ENCODE results near the gene PRF1. TPM values are rescaled to one million over a fixed set of nuclear protein-coding genes. Genes with fewer than 3 reads are reported as not detected.

Gene PRF1
- total and polyA plus RNA-seq, 2 of the 13 experiments (the other 11 are each of a cell fraction or from before 2014, with no cell fraction given): 1.00 to 1.4 TPM

DNA sequence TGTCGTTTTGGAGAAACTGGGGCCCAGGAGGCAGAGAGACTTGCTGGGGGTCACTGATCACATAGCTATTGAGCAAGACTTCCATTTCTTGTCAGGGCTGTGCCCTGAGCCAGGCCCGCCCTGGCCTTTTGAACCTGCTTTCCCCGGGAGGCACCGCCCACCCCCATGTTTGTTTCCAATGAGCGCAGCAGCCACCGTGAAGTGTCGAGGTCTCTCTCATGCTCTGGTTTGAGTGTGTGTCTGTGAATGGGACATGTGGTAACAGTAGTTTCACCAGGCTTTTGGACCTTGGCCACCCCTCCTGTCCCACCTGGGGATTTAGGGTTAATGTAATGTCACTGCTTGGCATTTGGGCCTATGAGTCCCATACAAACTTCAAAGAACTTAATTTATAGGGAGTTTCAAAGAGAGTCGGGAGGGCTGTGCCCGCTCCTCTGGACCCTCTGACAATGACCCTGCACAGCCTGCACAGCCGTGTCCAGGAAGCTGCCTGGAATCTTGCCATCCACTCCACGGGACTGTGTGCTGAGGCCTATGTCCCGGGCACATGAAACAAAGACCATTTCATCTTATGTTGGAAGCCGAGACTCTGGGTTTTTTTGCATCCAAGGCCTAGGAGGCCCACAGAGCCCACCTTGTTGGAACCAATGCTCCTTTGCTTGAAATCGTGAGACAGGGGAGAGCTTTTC lies 6.3 kb downstream of the PRF1 start (continued):
- TF ChIP-seq FOXK1 (CRISPR knock-in tag; IDR thresholded peaks at IDR 0.05; ENCODE audit: borderline replicate concordance, low read depth) (no peak), ZNF746 (CRISPR knock-in tag; IDR thresholded peaks at IDR 0.05) (no peak), FLYWCH1 (CRISPR knock-in tag; IDR thresholded peaks at IDR 0.05) (no peak), CEBPG (CRISPR knock-in tag; IDR thresholded peaks at IDR 0.05) (peak; percentile 87), ATAD3A (CRISPR knock-in tag; IDR thresholded peaks at IDR 0.05) (no peak), IKZF1 (IDR thresholded peaks at IDR 0.05) (no peak), SRY (CRISPR knock-in tag; IDR thresholded peaks at IDR 0.05) (no peak), ZNF709 (CRISPR knock-in tag; IDR thresholded peaks at IDR 0.05) (0 out of 2 replicates have a peak, but pooled peaks have one; percentile 24), FOXO1 (CRISPR knock-in tag; IDR thresholded peaks at IDR 0.05) (peak; percentile 35; the same call in 1 of the 2 replicates), SALL1 (CRISPR knock-in tag; IDR thresholded peaks at IDR 0.05) (peak; percentile 75), NR1H2 (CRISPR knock-in tag; IDR thresholded peaks at IDR 0.05; ENCODE audit: borderline replicate concordance, low read depth) (no peak), ZNF468 (CRISPR knock-in tag; IDR thresholded peaks at IDR 0.05) (no peak), ZNF451 (CRISPR knock-in tag; IDR thresholded peaks at IDR 0.05) (no peak)
- TF ChIP-seq, protein P1, sequence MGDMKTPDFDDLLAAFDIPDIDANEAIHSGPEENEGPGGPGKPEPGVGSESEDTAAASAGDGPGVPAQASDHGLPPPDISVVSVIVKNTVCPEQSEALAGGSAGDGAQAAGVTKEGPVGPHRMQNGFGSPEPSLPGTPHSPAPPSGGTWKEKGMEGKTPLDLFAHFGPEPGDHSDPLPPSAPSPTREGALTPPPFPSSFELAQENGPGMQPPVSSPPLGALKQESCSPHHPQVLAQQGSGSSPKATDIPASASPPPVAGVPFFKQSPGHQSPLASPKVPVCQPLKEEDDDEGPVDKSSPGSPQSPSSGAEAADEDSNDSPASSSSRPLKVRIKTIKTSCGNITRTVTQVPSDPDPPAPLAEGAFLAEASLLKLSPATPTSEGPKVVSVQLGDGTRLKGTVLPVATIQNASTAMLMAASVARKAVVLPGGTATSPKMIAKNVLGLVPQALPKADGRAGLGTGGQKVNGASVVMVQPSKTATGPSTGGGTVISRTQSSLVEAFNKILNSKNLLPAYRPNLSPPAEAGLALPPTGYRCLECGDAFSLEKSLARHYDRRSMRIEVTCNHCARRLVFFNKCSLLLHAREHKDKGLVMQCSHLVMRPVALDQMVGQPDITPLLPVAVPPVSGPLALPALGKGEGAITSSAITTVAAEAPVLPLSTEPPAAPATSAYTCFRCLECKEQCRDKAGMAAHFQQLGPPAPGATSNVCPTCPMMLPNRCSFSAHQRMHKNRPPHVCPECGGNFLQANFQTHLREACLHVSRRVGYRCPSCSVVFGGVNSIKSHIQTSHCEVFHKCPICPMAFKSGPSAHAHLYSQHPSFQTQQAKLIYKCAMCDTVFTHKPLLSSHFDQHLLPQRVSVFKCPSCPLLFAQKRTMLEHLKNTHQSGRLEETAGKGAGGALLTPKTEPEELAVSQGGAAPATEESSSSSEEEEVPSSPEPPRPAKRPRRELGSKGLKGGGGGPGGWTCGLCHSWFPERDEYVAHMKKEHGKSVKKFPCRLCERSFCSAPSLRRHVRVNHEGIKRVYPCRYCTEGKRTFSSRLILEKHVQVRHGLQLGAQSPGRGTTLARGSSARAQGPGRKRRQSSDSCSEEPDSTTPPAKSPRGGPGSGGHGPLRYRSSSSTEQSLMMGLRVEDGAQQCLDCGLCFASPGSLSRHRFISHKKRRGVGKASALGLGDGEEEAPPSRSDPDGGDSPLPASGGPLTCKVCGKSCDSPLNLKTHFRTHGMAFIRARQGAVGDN (CRISPR knock-in tag; IDR thresholded peaks at IDR 0.05): peak; percentile 71
- TF ChIP-seq, protein P2, sequence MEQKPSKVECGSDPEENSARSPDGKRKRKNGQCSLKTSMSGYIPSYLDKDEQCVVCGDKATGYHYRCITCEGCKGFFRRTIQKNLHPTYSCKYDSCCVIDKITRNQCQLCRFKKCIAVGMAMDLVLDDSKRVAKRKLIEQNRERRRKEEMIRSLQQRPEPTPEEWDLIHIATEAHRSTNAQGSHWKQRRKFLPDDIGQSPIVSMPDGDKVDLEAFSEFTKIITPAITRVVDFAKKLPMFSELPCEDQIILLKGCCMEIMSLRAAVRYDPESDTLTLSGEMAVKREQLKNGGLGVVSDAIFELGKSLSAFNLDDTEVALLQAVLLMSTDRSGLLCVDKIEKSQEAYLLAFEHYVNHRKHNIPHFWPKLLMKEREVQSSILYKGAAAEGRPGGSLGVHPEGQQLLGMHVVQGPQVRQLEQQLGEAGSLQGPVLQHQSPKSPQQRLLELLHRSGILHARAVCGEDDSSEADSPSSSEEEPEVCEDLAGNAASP (CRISPR knock-in tag; IDR thresholded peaks at IDR 0.05; ENCODE audit: borderline replicate concordance): 0 out of 2 replicates have a peak, but pooled peaks have one; percentile 21
- TF ChIP-seq, protein P3, sequence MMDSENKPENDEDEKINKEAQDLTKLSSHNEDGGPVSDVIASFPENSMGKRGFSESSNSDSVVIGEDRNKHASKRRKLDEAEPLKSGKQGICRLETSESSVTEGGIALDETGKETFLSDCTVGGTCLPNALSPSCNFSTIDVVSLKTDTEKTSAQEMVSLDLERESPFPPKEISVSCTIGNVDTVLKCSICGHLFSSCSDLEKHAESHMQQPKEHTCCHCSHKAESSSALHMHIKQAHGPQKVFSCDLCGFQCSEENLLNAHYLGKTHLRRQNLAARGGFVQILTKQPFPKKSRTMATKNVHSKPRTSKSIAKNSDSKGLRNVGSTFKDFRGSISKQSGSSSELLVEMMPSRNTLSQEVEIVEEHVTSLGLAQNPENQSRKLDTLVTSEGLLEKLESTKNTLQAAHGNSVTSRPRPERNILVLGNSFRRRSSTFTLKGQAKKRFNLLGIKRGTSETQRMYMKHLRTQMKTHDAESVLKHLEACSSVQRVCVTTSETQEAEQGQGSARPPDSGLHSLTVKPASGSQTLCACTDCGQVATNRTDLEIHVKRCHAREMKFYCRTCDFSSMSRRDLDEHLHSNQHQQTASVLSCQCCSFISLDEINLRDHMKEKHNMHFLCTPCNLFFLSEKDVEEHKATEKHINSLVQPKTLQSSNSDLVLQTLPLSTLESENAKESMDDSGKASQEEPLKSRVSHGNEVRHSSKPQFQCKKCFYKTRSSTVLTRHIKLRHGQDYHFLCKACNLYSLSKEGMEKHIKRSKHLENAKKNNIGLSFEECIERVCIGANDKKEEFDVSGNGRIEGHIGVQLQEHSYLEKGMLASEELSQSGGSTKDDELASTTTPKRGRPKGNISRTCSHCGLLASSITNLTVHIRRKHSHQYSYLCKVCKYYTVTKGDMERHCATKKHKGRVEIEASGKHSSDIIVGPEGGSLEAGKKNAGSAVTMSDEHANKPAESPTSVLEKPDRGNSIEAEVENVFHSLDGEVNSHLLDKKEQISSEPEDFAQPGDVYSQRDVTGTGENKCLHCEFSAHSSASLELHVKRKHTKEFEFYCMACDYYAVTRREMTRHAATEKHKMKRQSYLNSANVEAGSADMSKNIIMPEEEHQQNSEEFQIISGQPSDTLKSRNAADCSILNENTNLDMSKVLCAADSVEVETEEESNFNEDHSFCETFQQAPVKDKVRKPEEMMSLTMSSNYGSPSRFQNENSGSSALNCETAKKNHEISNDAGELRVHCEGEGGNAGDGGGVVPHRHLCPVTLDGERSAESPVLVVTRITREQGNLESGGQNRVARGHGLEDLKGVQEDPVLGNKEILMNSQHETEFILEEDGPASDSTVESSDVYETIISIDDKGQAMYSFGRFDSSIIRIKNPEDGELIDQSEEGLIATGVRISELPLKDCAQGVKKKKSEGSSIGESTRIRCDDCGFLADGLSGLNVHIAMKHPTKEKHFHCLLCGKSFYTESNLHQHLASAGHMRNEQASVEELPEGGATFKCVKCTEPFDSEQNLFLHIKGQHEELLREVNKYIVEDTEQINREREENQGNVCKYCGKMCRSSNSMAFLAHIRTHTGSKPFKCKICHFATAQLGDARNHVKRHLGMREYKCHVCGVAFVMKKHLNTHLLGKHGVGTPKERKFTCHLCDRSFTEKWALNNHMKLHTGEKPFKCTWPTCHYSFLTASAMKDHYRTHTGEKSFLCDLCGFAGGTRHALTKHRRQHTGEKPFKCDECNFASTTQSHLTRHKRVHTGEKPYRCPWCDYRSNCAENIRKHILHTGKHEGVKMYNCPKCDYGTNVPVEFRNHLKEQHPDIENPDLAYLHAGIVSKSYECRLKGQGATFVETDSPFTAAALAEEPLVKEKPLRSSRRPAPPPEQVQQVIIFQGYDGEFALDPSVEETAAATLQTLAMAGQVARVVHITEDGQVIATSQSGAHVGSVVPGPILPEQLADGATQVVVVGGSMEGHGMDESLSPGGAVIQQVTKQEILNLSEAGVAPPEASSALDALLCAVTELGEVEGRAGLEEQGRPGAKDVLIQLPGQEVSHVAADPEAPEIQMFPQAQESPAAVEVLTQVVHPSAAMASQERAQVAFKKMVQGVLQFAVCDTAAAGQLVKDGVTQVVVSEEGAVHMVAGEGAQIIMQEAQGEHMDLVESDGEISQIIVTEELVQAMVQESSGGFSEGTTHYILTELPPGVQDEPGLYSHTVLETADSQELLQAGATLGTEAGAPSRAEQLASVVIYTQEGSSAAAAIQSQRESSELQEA (CRISPR knock-in tag; IDR thresholded peaks at IDR 0.05; ENCODE audit: not compliant biosample characterization): no peak
